Measurements from ENCODE around the gene CIB2.

GRCh38 chr15:78079298-78080087, 51.8 kb downstream of the CIB2 start:
- TF ChIP-seq, protein P1, sequence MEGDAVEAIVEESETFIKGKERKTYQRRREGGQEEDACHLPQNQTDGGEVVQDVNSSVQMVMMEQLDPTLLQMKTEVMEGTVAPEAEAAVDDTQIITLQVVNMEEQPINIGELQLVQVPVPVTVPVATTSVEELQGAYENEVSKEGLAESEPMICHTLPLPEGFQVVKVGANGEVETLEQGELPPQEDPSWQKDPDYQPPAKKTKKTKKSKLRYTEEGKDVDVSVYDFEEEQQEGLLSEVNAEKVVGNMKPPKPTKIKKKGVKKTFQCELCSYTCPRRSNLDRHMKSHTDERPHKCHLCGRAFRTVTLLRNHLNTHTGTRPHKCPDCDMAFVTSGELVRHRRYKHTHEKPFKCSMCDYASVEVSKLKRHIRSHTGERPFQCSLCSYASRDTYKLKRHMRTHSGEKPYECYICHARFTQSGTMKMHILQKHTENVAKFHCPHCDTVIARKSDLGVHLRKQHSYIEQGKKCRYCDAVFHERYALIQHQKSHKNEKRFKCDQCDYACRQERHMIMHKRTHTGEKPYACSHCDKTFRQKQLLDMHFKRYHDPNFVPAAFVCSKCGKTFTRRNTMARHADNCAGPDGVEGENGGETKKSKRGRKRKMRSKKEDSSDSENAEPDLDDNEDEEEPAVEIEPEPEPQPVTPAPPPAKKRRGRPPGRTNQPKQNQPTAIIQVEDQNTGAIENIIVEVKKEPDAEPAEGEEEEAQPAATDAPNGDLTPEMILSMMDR (IDR thresholded peaks at IDR 0.05; ENCODE audit: low read depth, low read length) = no peak
- no peak for TF ChIP-seq EZH2phosphoT487 (IDR thresholded peaks at IDR 0.05; ENCODE audit: low read depth)
